GM20000 (cell line): ENCODE measurements around the gene PXMP4.
A peak's percentile ranks its signal among the peaks of the same experiment; 100 is the strongest.

Experiments used
- DNase-seq: peaks from one replicate; pipeline ENCODE4 v3.0.0; 2012; ENCODE audit warnings: low spot score
- CTCF ChIP-seq: IDR thresholded peaks from 2 replicates; pipeline ENCODE4 v1.5.1; 2012; ENCODE audit warnings: mild to moderate bottlenecking, control low read depth; ENCODE audit errors: extremely low read depth, missing control alignments

The PXMP4 gene

GRCh38 chr20:33673410-33674293 lies 46.5 kb downstream of the PXMP4 start:
- no peak for TF ChIP-seq CTCF
- peak; percentile 77 for DNase-seq

- no peak for TF ChIP-seq CTCF
- no peak for DNase-seq
Observed at GRCh38 chr20:33673114-33673409, 47.0 kb downstream of the PXMP4 start.

- no peak for DNase-seq
- no peak for TF ChIP-seq CTCF
Observed at GRCh38 chr20:33672426-33673113, 47.5 kb downstream of the PXMP4 start.

- no peak for TF ChIP-seq CTCF
- DNase-seq: no peak
Observed at GRCh38 chr20:33671573-33672288, 48.4 kb downstream of the PXMP4 start.

GRCh38 chr20:33670715-33671499 lies 49.2 kb downstream of the PXMP4 start:
- no peak for DNase-seq
- no peak for TF ChIP-seq CTCF

- no peak for TF ChIP-seq CTCF
- DNase-seq: no peak
Observed at GRCh38 chr20:33669873-33670640, 50.1 kb downstream of the PXMP4 start.
